HCT116 (cell line): ENCODE results near the gene SLC30A10. TPM values are rescaled to one million over a fixed set of nuclear protein-coding genes. Genes with fewer than 3 reads are reported as not detected.
"Not testable (repeated sequence)": the region's sequence is repeated elsewhere in the genome, so short reads cannot be mapped to it uniquely, and the experiment has no call there.

Source experiments
- ATAC-seq: fragments of 200-7000 bp; cut with Tn5 transposase; 2 replicates; pipeline ENCODE4 v1.9.1; 2020; ENCODE audit warnings: mild to moderate bottlenecking, moderate library complexity
- BruUV-seq: library from RNA; stranded (reverse); fragments of 400-500 nt; replicated peaks from 2 replicates; lab custom pipeline; 2021; lab: Mats Ljungman, UMichigan
- CTCF ChIA-PET: fragments of 300-600 bp; sonication (Branson Sonifier 250); formaldehyde crosslinking; loops from one replicate; lab custom pipeline; 2021; ENCODE audit warnings: antibody characterized with exemption; lab: Charles Lee
- POLR2A ChIA-PET: fragments of 300-600, 350-600 bp; sonication (Branson Sonifier 250); formaldehyde crosslinking; loops from one replicate; lab custom pipeline; 2021; ENCODE audit warnings: antibody characterized with exemption; lab: Charles Lee
- RAD21 ChIA-PET, 2 experiments: fragments of 300-600 bp; sonication (Branson Sonifier 250); formaldehyde crosslinking; loops; one replicate each; lab custom pipeline; 2023; ENCODE audit warnings: low total read pairs in 2 of 2; ENCODE audit not compliant: uncharacterized antibody in 2 of 2, unreplicated experiment in 2 of 2, low non-redundant PET in 1 of 2; lab: Charles Lee
- DNase-seq: peaks from one replicate; pipeline ENCODE4 v3.0.0-alpha.2; 2010; ENCODE audit warnings: low read depth, low spot score
- H2AFZ ChIP-seq: fragments of 200-600 bp; shearing (Covaris generic), sonication (generic); 2 replicates; pipeline ENCODE4 v1.6.1; 2017; ENCODE audit warnings: low read depth, mixed run types, mixed read lengths, antibody characterized with exemption, low read length; ENCODE audit not compliant: poor library complexity, severe bottlenecking
- H3K27ac ChIP-seq: 2 replicates; pipeline ENCODE4 v1.5.1; 2012; ENCODE audit warnings: low read depth, low read length
- H3K27me3 ChIP-seq: fragments of 200-600 bp; sonication (generic); 2 replicates; pipeline ENCODE4 v1.6.1; 2016; ENCODE audit warnings: mixed run types, low read length, mixed read lengths; ENCODE audit not compliant: insufficient read depth
- H3K36me3 ChIP-seq, 2 experiments: fragments of 200-500 bp in 1 of 2; fragments of 200-600 bp in 1 of 2; sonication (Bioruptor generic) in 1 of 2; sonication (generic) in 1 of 2; 2 replicates each; pipeline versions ENCODE4 v1.5.1 to v1.6.1; 2014 to 2016; ENCODE audit warnings: low read length in 2 of 2, inconsistent platforms in 1 of 2, mixed read lengths in 1 of 2, mixed run types in 1 of 2; ENCODE audit not compliant: insufficient read depth in 2 of 2, control insufficient read depth in 1 of 2
- H3K4me1 ChIP-seq, 2 experiments: fragments of 200-600 bp in 1 of 2; sonication (generic) in 1 of 2; 2 replicates each; pipeline versions ENCODE4 v1.5.1 to v1.6.1; 2012 to 2017; ENCODE audit warnings: low read length in 2 of 2, inconsistent platforms in 1 of 2, mild to moderate bottlenecking in 1 of 2, mixed read lengths in 1 of 2, mixed run types in 1 of 2, moderate library complexity in 1 of 2; ENCODE audit not compliant: insufficient read depth in 2 of 2, control insufficient read depth in 1 of 2
- H3K4me2 ChIP-seq: fragments of 200-600 bp; sonication (generic); 2 replicates; pipeline ENCODE4 v1.6.1; 2017; ENCODE audit warnings: mixed run types, low read length, mixed read lengths
- H3K4me3 ChIP-seq, 2 experiments: fragments of 200-600 bp in 1 of 2; sonication (generic) in 1 of 2; replicated peaks in 1 of 2; 2 replicates each; pipeline ENCODE4 v1.5.1; 2011 to 2016; ENCODE audit warnings: low read length in 2 of 2, control low read depth in 1 of 2, low read depth in 1 of 2, mild to moderate bottlenecking in 1 of 2, mixed read lengths in 1 of 2, mixed run types in 1 of 2
- H3K79me2 ChIP-seq: fragments of 200-600 bp; sonication (generic); 2 replicates; pipeline ENCODE4 v1.6.1; 2017; ENCODE audit warnings: mild to moderate bottlenecking, mixed run types, low read length, moderate library complexity, mixed read lengths; ENCODE audit not compliant: insufficient read depth
- H3K9ac ChIP-seq: fragments of 200-600 bp; sonication (generic); 2 replicates; pipeline ENCODE4 v1.6.1; 2016; ENCODE audit warnings: low read length, mixed read lengths
- H3K9me2 ChIP-seq: fragments of 200-600 bp; sonication (generic), shearing (Covaris generic); 2 replicates; pipeline ENCODE4 v1.6.1; 2017; ENCODE audit warnings: mixed run types, mild to moderate bottlenecking, moderate library complexity; ENCODE audit not compliant: insufficient read depth
- H3K9me3 ChIP-seq, 2 experiments: fragments of 200-500 bp in 1 of 2; fragments of 200-600 bp in 1 of 2; sonication (Bioruptor generic) in 1 of 2; sonication (generic) in 1 of 2; 2 replicates each; pipeline ENCODE4 v1.6.1; 2014 to 2017; ENCODE audit warnings: low read length in 2 of 2, mixed read lengths in 2 of 2, inconsistent platforms in 1 of 2, low read depth in 1 of 2, mild to moderate bottlenecking in 1 of 2, mixed run types in 1 of 2, moderate library complexity in 1 of 2; ENCODE audit not compliant: control insufficient read depth in 1 of 2, insufficient read depth in 1 of 2
- H4K20me1 ChIP-seq: fragments of 200-600 bp; sonication (generic), shearing (Covaris generic); 2 replicates; pipeline ENCODE4 v1.6.1; 2017; ENCODE audit warnings: mixed run types, mild to moderate bottlenecking, moderate library complexity; ENCODE audit not compliant: insufficient read depth
- CBX3 ChIP-seq: IDR thresholded peaks from 2 replicates; pipeline ENCODE4 v1.6.1; 2012; ENCODE audit warnings: low read depth
- EZH2 ChIP-seq: fragments of 200-600 bp; sonication (generic); IDR thresholded peaks from 2 replicates; pipeline ENCODE4 v1.6.1; 2017; ENCODE audit warnings: antibody characterized with exemption, mixed run types
- JUND ChIP-seq: IDR thresholded peaks from 2 replicates; pipeline ENCODE4 v1.6.1; 2012
- ZNF274 ChIP-seq: fragments of 200-500 bp; sonication (Bioruptor generic); IDR thresholded peaks from 2 replicates; pipeline ENCODE4 v1.6.1; 2014; ENCODE audit warnings: mild to moderate bottlenecking, low read depth, low read length, inconsistent platforms
- intact Hi-C: fragments of 100-400 bp; cut with micrococcal nuclease; formaldehyde crosslinking; loops from 2 replicates; pipeline ENCODE4 v1.10.0; 2022
- total RNA-seq: library from RNA; stranded (reverse); gene quantifications from one replicate; pipeline ENCODE4 v1.2.1, GENCODE V29; 2021; ENCODE audit not compliant: unreplicated experiment

Gene SLC30A10
- total RNA-seq, 1 experiment from 2014 or later, result 0.15 TPM

DNA sequence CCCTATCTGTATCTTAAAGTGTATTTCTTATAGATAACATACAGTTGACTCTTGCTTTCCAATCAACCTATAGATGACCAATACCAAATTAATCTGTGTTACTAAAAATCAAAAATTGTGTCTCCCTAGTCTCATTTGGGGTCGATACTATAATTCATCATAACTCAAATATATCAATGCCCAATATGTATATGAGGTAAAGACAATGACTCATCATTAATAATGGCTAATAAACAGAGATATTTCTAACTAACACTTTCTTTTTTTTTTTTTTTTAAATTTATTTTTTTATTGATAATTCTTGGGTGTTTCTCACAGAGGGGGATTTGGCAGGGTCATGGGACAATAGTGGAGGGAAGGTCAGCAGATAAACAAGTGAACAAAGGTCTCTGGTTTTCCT, 55.8 kb downstream of the SLC30A10 start:
- intact Hi-C loops, result loop anchor here (10.0 kb wide), 2 partner anchors 252 to 412 kb away; no protein-coding TSS in a partner anchor
- DNase-seq, H3K36me3 ChIP-seq, POLR2A ChIA-PET, ATAC-seq, H2AFZ ChIP-seq, H4K20me1 ChIP-seq, H3K9me2 ChIP-seq, H3K9ac ChIP-seq, RAD21 ChIA-PET, H3K9me3 ChIP-seq, H3K4me2 ChIP-seq, CTCF ChIA-PET, H3K79me2 ChIP-seq, H3K4me1 ChIP-seq, H3K27me3 ChIP-seq, H3K27ac ChIP-seq, H3K4me3 ChIP-seq, BruUV-seq: not testable (repeated sequence)

DNA sequence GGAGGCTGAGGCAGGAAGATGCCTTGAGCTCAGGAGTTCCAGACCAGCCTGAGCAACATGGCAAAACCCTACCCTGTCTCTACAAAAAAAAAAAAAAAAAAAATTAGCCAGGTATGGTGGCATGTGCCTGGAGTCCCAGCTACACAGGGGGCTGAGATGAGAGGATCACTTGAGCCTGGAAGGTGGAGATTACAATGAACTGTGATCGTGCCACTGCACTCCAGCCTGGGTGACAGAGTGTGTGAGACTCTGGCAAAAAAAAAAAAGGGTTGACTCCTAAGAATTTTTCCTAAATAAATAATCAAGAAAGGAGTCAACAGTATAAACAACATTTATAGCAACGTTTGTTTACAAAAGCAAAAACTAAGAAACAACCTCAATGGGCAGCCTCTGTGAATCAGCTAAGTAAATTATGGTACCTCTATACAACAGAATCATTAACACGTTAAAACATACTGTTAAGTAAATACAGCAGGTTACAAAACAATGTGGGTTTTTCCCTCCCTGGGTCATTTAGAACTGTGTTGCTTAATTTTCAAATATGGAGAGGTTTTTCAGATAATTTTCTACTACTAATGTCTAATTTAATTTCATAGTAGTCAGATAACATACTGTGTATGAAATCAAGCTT, 56.8 kb downstream of the SLC30A10 start:
- no peaks in the 10 kb centered on the region for H3K36me3 ChIP-seq
- no peaks in the 10 kb centered on the region for H3K4me1 ChIP-seq
- H3K9me3 ChIP-seq, result no peaks in the 10 kb centered on the region
- H4K20me1 ChIP-seq, result no peaks in the 10 kb centered on the region
- no peak overlapping the region for H3K4me2 ChIP-seq
- BruUV-seq, result no TSS peak
- no peak overlapping the region for H2AFZ ChIP-seq
- no peaks in the 10 kb centered on the region for H3K9me2 ChIP-seq
- no peak overlapping the region for H3K9ac ChIP-seq
- no peak overlapping the region for H3K4me3 ChIP-seq
- ChIA-PET CTCF (no interaction called here), POLR2A (no interaction called here), RAD21 (no interaction called here)
- H3K27me3 ChIP-seq, result no peaks in the 10 kb centered on the region
- intact Hi-C loops, result loop anchor here (10.0 kb wide), 2 partner anchors 253 to 413 kb away; no protein-coding TSS in a partner anchor
- TF ChIP-seq JUND (no peak), CBX3 (no peak), EZH2 (no peak), ZNF274 (no peak)
- H3K27ac ChIP-seq, result no peak overlapping the region
- ATAC-seq (no peak), DNase-seq (no peak)
- no peaks in the 10 kb centered on the region for H3K79me2 ChIP-seq

DNA sequence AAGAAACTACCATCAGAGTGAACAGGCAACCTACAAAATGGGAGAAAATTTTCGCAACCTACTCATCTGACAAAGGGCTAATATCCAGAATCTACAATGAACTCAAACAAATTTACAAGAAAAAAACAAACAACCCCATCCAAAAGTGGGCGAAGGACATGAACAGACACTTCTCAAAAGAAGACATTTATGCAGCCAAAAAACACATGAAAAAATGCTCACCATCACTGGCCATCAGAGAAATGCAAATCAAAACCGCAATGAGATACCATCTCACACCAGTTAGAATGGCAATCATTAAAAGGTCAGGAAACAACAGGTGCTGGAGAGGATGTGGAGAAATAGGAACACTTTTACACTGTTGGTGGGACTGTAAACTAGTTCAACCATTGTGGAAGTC, 59.7 kb downstream of the SLC30A10 start:
- H3K4me1 ChIP-seq, CTCF ChIA-PET, H3K27me3 ChIP-seq, POLR2A ChIA-PET, BruUV-seq, RAD21 ChIA-PET, H3K27ac ChIP-seq, H3K9ac ChIP-seq, H4K20me1 ChIP-seq, H3K79me2 ChIP-seq, H2AFZ ChIP-seq, H3K4me3 ChIP-seq, H3K9me2 ChIP-seq, ATAC-seq, H3K36me3 ChIP-seq, DNase-seq, intact Hi-C loops, H3K4me2 ChIP-seq, H3K9me3 ChIP-seq: not testable (repeated sequence)
